Right atrium auricular region (tissue), 2 donors: ENCODE measurements around the gene SPPL2C. TPM values are rescaled to one million over a fixed set of nuclear protein-coding genes. Genes with fewer than 3 reads are reported as not detected.

Experiments used
- DNase-seq: peaks from one replicate; pipeline ENCODE4 v3.0.0-alpha.2; 2019; ENCODE audit warnings: low spot score
- H3K27ac ChIP-seq, 2 donors: fragments of 200-600 bp; sonication (generic); 1 replicate in 1 of 2; 2 replicates in 1 of 2; pipeline ENCODE4 v1.5.1; 2016 to 2019
- H3K27me3 ChIP-seq, 2 donors: fragments of 200-600 bp; sonication (generic); one replicate each; pipeline versions ENCODE4 v1.5.1 to v1.6.0; 2017 to 2019
- H3K36me3 ChIP-seq: fragments of 200-600 bp; sonication (generic); one replicate; pipeline ENCODE4 v1.5.1; 2016
- H3K4me1 ChIP-seq, 2 donors: fragments of 200-600 bp; sonication (generic); one replicate each; pipeline versions ENCODE4 v1.5.1 to v1.6.0; 2017 to 2019
- H3K4me3 ChIP-seq, 2 donors: fragments of 200-600 bp; sonication (generic); 1 replicate in 1 of 2; 2 replicates in 1 of 2; pipeline ENCODE4 v1.5.1; 2017 to 2019; ENCODE audit warnings: mild to moderate bottlenecking in 1 of 2, moderate library complexity in 1 of 2
- H3K9me3 ChIP-seq, 2 donors: fragments of 200-600 bp; sonication (generic); one replicate each; pipeline ENCODE4 v1.5.1; 2019
- CTCF ChIP-seq, 2 donors: fragments of 200-600 bp; sonication (generic); IDR thresholded peaks; one replicate each; pipeline ENCODE4 v1.5.1; 2019; ENCODE audit warnings: antibody characterized with exemption in 2 of 2
- total RNA-seq, 2 donors: library from RNA; depleted of rRNA; stranded (reverse); fragments of >200 nt; gene quantifications; one replicate each; pipeline ENCODE4 v1.1.0, GENCODE V29; 2016

Gene SPPL2C
- total RNA-seq, 2 donors from 2014 or later: not detected

GRCh38 chr17:45851873-45852272 is 7.2 kb downstream of the SPPL2C start:
- no peak overlapping the region for H3K4me3 ChIP-seq
- H3K4me1 ChIP-seq: no peaks in the 10 kb centered on the region
- H3K36me3 ChIP-seq: no peaks in the 10 kb centered on the region
- TF ChIP-seq CTCF (IDR thresholded peaks at IDR 0.05): no peak
- H3K9me3 ChIP-seq: no peaks in the 10 kb centered on the region
- no peaks in the 10 kb centered on the region for H3K27me3 ChIP-seq
- no peak for DNase-seq
- no peak overlapping the region for H3K27ac ChIP-seq

DNA sequence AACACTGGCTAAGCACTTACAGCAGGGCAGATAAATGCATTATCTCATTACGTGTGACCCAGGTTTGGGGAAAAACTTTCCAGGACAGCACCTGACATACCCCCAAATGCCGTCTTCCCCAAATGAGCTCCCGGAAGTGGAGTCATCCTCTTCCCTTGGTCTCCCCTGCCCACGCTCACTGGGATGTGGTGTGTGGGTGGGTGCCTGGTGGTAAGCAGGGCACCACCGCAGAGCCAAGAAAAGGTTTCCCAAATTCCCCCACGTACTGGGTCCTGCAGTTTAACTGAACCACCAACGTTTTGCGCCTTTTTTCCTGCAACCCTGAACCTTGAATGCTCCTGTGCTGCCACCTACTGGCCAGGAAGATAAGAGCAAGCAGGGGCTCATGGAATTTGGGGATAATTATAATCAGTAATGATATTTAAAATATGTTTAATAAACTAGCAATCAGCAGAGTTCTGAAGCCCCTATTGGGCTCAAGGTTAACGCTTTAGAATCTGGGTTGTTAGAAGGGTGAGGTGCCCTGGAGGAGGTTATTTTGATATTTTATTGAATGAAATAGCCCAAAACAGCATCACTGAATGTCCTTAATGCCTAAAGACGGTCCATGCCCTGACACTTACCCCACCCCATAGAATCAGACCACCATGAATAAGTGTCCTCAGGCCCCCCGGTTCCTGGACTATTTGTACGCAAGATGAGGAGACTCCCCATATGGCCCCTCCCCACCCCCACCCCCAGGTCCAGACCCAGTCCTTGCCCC is 8.0 kb downstream of the SPPL2C start:
- Histone ChIP-seq H3K9me3 (no peaks in the 10 kb centered on the region), H3K36me3 (no peaks in the 10 kb centered on the region), H3K4me1 (no peaks in the 10 kb centered on the region), H3K27ac (no peak overlapping the region), H3K27me3 (no peaks in the 10 kb centered on the region), H3K4me3 (no peak overlapping the region)
- DNase-seq: peak; percentile 63
- peak; percentile 75 to 92 for TF ChIP-seq CTCF (IDR thresholded peaks at IDR 0.05)

- Histone ChIP-seq H3K27ac (no peak overlapping the region), H3K9me3 (no peaks in the 10 kb centered on the region), H3K36me3 (no peaks in the 10 kb centered on the region), H3K4me1 (no peaks in the 10 kb centered on the region), H3K27me3 (no peaks in the 10 kb centered on the region), H3K4me3 (no peak overlapping the region)
- TF ChIP-seq CTCF (IDR thresholded peaks at IDR 0.05): no peak
- DNase-seq: no peak
Measured at GRCh38 chr17:45854209-45854608, 9.5 kb downstream of the SPPL2C start.

GRCh38 chr17:45855691-45856336 is 11.1 kb downstream of the SPPL2C start:
- Histone ChIP-seq H3K36me3 (no peaks in the 10 kb centered on the region), H3K27ac (no peak overlapping the region), H3K4me3 (no peak overlapping the region), H3K4me1 (no peaks in the 10 kb centered on the region), H3K27me3 (no peaks in the 10 kb centered on the region), H3K9me3 (no peaks in the 10 kb centered on the region)
- DNase-seq: no peak
- no peak for TF ChIP-seq CTCF (IDR thresholded peaks at IDR 0.05)

- H3K36me3 ChIP-seq: no peaks in the 10 kb centered on the region
- H3K27ac ChIP-seq: no peak overlapping the region
- H3K9me3 ChIP-seq: no peaks in the 10 kb centered on the region
- no peaks in the 10 kb centered on the region for H3K27me3 ChIP-seq
- no peak for DNase-seq
- no peak for TF ChIP-seq CTCF (IDR thresholded peaks at IDR 0.05)
- no peak overlapping the region for H3K4me3 ChIP-seq
- H3K4me1 ChIP-seq: no peaks in the 10 kb centered on the region
Measured at GRCh38 chr17:45857977-45858708, 13.5 kb downstream of the SPPL2C start.
